NCI-H2081 (cell line): ENCODE measurements around the gene STK11IP.

Source experiments
- DNase-seq, 2 experiments: peaks; one replicate each; lab custom pipeline; 2025; lab: John Stamatoyannopoulos, UW

STK11IP gene

GRCh38 chr2:219656526-219656925, 58.9 kb downstream of the STK11IP start:
- no peak for DNase-seq

DNA sequence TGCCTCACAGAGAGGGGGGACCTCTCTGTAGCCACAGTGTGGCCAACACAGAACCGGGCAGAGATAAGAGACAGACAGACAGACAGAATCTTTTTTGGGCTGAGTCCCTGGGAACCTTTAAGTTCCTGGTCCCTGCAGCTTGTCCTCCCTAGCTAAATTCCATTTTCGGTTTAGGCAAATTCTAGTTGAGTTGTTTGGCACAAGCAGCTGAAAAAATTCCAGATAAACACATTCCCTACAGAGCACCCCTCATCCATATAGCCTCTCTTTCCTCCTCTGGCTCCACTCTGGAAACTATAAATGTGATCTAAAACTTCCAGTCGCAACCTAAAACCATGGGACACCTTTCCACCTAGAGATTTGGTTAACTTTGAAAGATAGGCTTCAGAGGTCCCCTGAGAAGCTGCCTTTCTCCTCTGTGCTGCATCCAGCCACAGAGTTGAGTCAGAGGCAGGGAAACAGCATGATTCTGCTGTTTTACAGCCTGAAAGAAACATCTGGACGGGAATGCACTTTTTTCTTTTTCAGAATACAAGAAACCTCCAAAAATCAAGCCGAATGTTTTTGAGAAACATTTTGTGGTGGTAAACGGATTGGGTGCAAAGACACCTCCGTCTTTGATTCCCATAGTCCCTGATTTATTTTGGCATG, 60.7 kb downstream of the STK11IP start:
- no peak for DNase-seq

DNA sequence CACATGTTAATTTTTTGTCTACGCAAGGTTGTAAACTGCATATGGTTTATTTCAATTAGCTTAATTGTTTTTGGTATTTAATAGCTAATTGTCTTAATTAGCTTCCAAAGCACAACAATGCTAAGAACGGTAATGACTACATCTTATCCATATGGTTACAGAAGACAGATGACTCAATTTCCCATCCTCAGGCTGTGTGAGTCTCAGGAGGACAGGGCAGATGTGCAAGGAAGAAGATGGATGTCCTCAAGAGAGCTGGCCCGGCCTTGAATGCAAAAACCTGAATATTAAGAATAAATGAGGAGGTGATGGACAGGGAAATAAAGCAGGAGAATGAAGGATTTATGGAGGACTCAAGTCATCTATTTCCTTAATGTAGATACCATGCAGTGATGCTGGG, 61.2 kb downstream of the STK11IP start:
- no peak for DNase-seq

DNA sequence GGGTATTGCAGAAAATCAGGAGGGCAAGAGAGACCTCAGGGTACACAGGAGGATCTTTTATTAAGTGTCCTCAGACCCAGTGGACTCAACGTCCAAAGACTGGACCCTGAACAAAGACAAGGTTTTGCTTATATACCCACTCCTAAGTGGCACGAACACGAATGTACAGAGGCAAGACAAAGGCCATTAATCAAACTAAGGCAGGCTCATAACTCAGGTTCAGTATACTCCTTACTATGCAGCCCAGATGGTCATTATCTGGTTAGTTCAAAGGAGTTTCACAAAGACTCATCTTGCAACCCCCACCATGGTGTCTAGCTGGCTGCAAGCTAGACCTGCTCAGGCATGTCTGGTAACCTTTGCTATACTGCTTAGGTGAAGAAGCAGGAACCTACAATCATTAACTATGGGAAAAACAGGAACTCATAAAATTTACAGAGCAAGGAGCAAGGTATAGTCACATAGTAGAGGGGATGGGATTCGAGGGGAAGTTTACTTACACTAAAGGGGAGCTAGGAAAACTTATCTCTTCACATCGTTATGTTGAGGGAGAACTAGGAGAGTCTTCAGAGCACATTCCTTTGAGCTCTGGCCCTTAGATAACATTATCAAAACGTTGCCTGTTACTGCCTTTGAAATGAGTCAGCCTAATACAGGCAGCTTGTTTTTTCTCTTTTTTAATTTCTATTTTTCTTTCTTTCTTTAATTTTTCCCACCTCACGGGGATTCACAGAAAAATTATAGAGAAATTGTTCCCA, 63.7 kb downstream of the STK11IP start:
- no peak for DNase-seq

- DNase-seq = no peak
These were observed 64.3 kb downstream of the STK11IP start for GRCh38 chr2:219661955-219662395.

DNA sequence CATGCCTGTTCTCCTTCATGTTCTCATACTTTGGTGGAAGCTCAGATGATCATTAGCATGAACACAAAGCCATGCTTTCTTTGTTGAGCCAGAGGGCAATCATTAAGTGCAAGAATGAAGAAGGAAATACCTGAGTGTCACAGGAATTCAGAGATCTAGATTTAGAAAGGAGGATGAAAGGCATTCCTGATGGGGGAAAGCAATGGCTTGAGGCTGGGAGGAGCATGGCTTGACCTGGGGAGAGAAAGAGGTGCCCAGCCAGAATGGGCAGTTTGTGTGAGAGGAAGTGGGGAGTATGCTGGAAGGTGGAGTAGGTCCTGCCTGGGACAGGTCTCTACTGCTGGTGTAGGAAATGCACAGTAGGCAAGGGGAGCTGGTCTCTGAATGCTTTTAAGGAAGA, 64.9 kb downstream of the STK11IP start:
- no peak for DNase-seq

DNA sequence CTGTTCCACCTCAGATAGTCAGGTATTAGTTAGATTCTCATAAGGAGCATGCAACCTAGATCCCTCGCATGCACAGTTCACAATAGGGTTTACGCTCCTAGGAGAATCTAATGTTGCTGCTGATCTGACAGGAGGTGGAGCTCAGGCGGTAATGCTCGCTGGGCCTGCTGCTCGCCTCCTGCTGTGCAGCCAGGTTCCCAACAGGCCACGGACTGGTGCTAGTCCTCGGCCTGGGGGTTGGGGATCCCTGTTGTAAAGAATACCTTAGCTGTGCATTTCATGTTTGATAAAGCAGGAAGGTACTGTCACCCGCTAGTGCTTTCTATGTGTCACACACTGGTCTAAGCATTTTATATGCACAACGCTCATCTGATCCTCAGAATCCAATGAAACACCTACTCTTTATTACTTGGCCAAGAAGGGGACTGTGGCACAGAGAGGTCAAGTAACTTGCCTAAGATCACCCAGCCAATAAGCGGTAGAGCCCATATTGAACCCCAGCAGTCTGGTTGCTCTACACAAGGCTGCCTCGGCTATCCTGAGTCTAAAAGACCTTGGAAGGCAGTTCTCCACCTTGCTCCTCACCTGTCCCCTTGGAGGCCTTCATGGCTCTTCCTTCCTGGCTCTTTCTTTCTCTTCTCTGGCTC, 65.6 kb downstream of the STK11IP start:
- no peak for DNase-seq

GRCh38 chr2:219664041-219664440, 66.4 kb downstream of the STK11IP start:
- no peak for DNase-seq

DNA sequence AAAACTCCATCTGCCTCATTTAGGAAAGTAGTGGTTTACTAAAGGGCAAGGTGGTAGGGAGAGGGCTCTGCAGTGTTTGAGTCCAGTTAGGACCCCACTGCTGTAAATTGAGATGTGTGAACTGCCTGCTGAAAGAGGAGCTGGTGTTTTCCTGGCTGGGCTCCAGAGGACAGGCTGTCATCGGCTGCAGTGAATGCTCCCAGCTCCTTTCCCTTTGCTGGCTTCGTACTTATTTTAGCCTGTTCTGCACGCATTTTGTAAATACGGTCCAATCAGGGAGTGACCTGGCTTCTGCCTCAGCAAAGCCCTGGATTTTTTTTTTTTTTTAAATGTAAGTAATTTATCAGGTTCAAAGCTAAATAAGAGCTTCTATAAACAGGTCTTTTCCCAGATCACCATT, 67.3 kb downstream of the STK11IP start:
- no peak for DNase-seq

- no peak for DNase-seq
These were observed 68.3 kb downstream of the STK11IP start for GRCh38 chr2:219665926-219666325.
